ENCODE results near the gene SREK1. TPM values are rescaled to one million over a fixed set of nuclear protein-coding genes. Genes with fewer than 3 reads are reported as not detected.

SREK1 gene
- total and polyA plus RNA-seq, 2 donors, result 27.8 to 236 TPM

- WGBS, result 65% methylated on average over 3 of the region's 3 CpGs
These were observed 30.2 kb downstream of the SREK1 start for GRCh38 chr5:66174338-66174737.

GRCh38 chr5:66178799-66179198 is 34.7 kb downstream of the SREK1 start:
- 65% methylated on average over 1 of the region's 1 CpG for WGBS

More at GRCh38 chr5:66174338-66174737, 30.2 kb downstream of the SREK1 start:
- no peaks in the 10 kb centered on the region for H3K36me3 ChIP-seq (ENCODE audit: insufficient read depth)
- no peaks in the 10 kb centered on the region for H3K4me1 ChIP-seq (ENCODE audit: insufficient read depth)
- no peak overlapping the region for H3K27ac ChIP-seq (ENCODE audit: low read depth)
- no peak overlapping the region for H3K4me3 ChIP-seq (ENCODE audit: low read depth, low read length)
- no peak for DNase-seq (ENCODE audit: extremely low spot score)

GRCh38 chr5:66179297-66180051 is 35.4 kb downstream of the SREK1 start:
- H3K36me3 ChIP-seq (ENCODE audit: insufficient read depth), result no peaks in the 10 kb centered on the region
- WGBS, result 84% methylated on average over 1 of the region's 1 CpG
- no peak for DNase-seq (ENCODE audit: extremely low spot score)
- H3K4me3 ChIP-seq (ENCODE audit: low read depth, low read length), result no peak overlapping the region
- H3K27ac ChIP-seq (ENCODE audit: low read depth), result no peak overlapping the region
- no peaks in the 10 kb centered on the region for H3K4me1 ChIP-seq (ENCODE audit: insufficient read depth)

More at GRCh38 chr5:66178799-66179198, 34.7 kb downstream of the SREK1 start:
- no peaks in the 10 kb centered on the region for H3K36me3 ChIP-seq (ENCODE audit: insufficient read depth)
- DNase-seq (ENCODE audit: extremely low spot score), result no peak
- H3K4me1 ChIP-seq (ENCODE audit: insufficient read depth), result no peaks in the 10 kb centered on the region
- H3K4me3 ChIP-seq (ENCODE audit: low read depth, low read length), result no peak overlapping the region
- H3K27ac ChIP-seq (ENCODE audit: low read depth), result no peak overlapping the region

GRCh38 chr5:66180282-66181155 is 36.4 kb downstream of the SREK1 start:
- Histone ChIP-seq H3K4me1 (ENCODE audit: insufficient read depth) (no peaks in the 10 kb centered on the region), H3K27ac (ENCODE audit: low read depth) (no peak overlapping the region), H3K4me3 (ENCODE audit: low read depth, low read length) (no peak overlapping the region), H3K36me3 (ENCODE audit: insufficient read depth) (no peaks in the 10 kb centered on the region)
- WGBS, result 87% methylated on average over 3 of the region's 3 CpGs
- no peak for DNase-seq (ENCODE audit: extremely low spot score)

- no peak for DNase-seq (ENCODE audit: extremely low spot score)
- no peak overlapping the region for H3K27ac ChIP-seq (ENCODE audit: low read depth)
- 66% methylated on average over 3 of the region's 3 CpGs for WGBS
- no peak overlapping the region for H3K4me3 ChIP-seq (ENCODE audit: low read depth, low read length)
- H3K4me1 ChIP-seq (ENCODE audit: insufficient read depth), result no peaks in the 10 kb centered on the region
- no peaks in the 10 kb centered on the region for H3K36me3 ChIP-seq (ENCODE audit: insufficient read depth)
These were observed 42.0 kb downstream of the SREK1 start for GRCh38 chr5:66186108-66186507.

- Histone ChIP-seq H3K27ac (ENCODE audit: low read depth) (no peak overlapping the region), H3K4me1 (ENCODE audit: insufficient read depth) (no peaks in the 10 kb centered on the region), H3K36me3 (ENCODE audit: insufficient read depth) (no peaks in the 10 kb centered on the region), H3K4me3 (ENCODE audit: low read depth, low read length) (no peak overlapping the region)
- no peak for DNase-seq (ENCODE audit: extremely low spot score)
These were observed 49.3 kb downstream of the SREK1 start for GRCh38 chr5:66193419-66193818.

GRCh38 chr5:66197764-66198405 is 53.8 kb downstream of the SREK1 start:
- H3K27ac ChIP-seq (ENCODE audit: low read depth), result no peak overlapping the region
- H3K4me1 ChIP-seq (ENCODE audit: insufficient read depth), result no peaks in the 10 kb centered on the region
- H3K4me3 ChIP-seq (ENCODE audit: low read depth, low read length), result no peak overlapping the region
- no peaks in the 10 kb centered on the region for H3K36me3 ChIP-seq (ENCODE audit: insufficient read depth)
- WGBS, result 83% methylated on average over 4 of the region's 4 CpGs
- DNase-seq (ENCODE audit: extremely low spot score), result no peak

GRCh38 chr5:66198837-66199236 is 54.7 kb downstream of the SREK1 start:
- H3K4me1 ChIP-seq (ENCODE audit: insufficient read depth), result no peaks in the 10 kb centered on the region
- no peak for DNase-seq (ENCODE audit: extremely low spot score)
- no peaks in the 10 kb centered on the region for H3K36me3 ChIP-seq (ENCODE audit: insufficient read depth)
- H3K27ac ChIP-seq (ENCODE audit: low read depth), result no peak overlapping the region
- no peak overlapping the region for H3K4me3 ChIP-seq (ENCODE audit: low read depth, low read length)
- 90% methylated on average over 1 of the region's 1 CpG for WGBS

- no peak for DNase-seq (ENCODE audit: extremely low spot score)
- H3K27ac ChIP-seq (ENCODE audit: low read depth), result no peak overlapping the region
- H3K4me1 ChIP-seq (ENCODE audit: insufficient read depth), result no peaks in the 10 kb centered on the region
- no peaks in the 10 kb centered on the region for H3K36me3 ChIP-seq (ENCODE audit: insufficient read depth)
- 46% methylated on average over 4 of the region's 4 CpGs for WGBS
- H3K4me3 ChIP-seq (ENCODE audit: low read depth, low read length), result no peak overlapping the region
These were observed 59.4 kb downstream of the SREK1 start for GRCh38 chr5:66203531-66203930.

GRCh38 chr5:66206465-66206864 is 62.4 kb downstream of the SREK1 start:
- 92% methylated on average over 5 of the region's 5 CpGs for WGBS
- DNase-seq (ENCODE audit: extremely low spot score), result no peak
- Histone ChIP-seq H3K4me1 (ENCODE audit: insufficient read depth) (no peaks in the 10 kb centered on the region), H3K36me3 (ENCODE audit: insufficient read depth) (no peaks in the 10 kb centered on the region), H3K27ac (ENCODE audit: low read depth) (no peak overlapping the region), H3K4me3 (ENCODE audit: low read depth, low read length) (no peak overlapping the region)

- WGBS, result 63% methylated on average over 10 of the region's 10 CpGs
- H3K4me1 ChIP-seq (ENCODE audit: insufficient read depth), result no peaks in the 10 kb centered on the region
- H3K4me3 ChIP-seq (ENCODE audit: low read depth, low read length), result no peak overlapping the region
- H3K36me3 ChIP-seq (ENCODE audit: insufficient read depth), result no peaks in the 10 kb centered on the region
- no peak for DNase-seq (ENCODE audit: extremely low spot score)
- H3K27ac ChIP-seq (ENCODE audit: low read depth), result no peak overlapping the region
These were observed 63.9 kb downstream of the SREK1 start for GRCh38 chr5:66207800-66208561.

GRCh38 chr5:66209350-66209749 is 65.2 kb downstream of the SREK1 start:
- H3K36me3 ChIP-seq (ENCODE audit: insufficient read depth), result no peaks in the 10 kb centered on the region
- no peak overlapping the region for H3K4me3 ChIP-seq (ENCODE audit: low read depth, low read length)
- WGBS, result 88% methylated on average over 4 of the region's 4 CpGs
- no peaks in the 10 kb centered on the region for H3K4me1 ChIP-seq (ENCODE audit: insufficient read depth)
- DNase-seq (ENCODE audit: extremely low spot score), result no peak
- no peak overlapping the region for H3K27ac ChIP-seq (ENCODE audit: low read depth)

GRCh38 chr5:66209794-66210193 is 65.7 kb downstream of the SREK1 start:
- no peak for DNase-seq (ENCODE audit: extremely low spot score)
- H3K4me3 ChIP-seq (ENCODE audit: low read depth, low read length), result no peak overlapping the region
- no peaks in the 10 kb centered on the region for H3K4me1 ChIP-seq (ENCODE audit: insufficient read depth)
- no peaks in the 10 kb centered on the region for H3K36me3 ChIP-seq (ENCODE audit: insufficient read depth)
- H3K27ac ChIP-seq (ENCODE audit: low read depth), result no peak overlapping the region
- WGBS, result 82% methylated on average over 6 of the region's 6 CpGs
